K562 (cell line): ENCODE measurements around the gene IQCE. TPM values are rescaled to one million over a fixed set of nuclear protein-coding genes. Genes with fewer than 3 reads are reported as not detected.

ENCODE experiments used
- ATAC-seq: fragments of 200-7000 bp; cut with Tn5 transposase; 3 replicates; pipeline ENCODE4 v1.9.1; 2020; ENCODE audit warnings: moderate library complexity
- BruUV-seq: library from RNA; stranded (reverse); fragments of 400-500 nt; replicated peaks from 2 replicates; lab custom pipeline; 2021; lab: Mats Ljungman, UMichigan
- CTCF ChIA-PET: fragments of 300-600 bp; formaldehyde crosslinking; extraction: SDS; loops from one replicate; lab custom pipeline; 2021; ENCODE audit warnings: low intra/inter-chr PET ratio; lab: Yijun Ruan, JAX
- POLR2A ChIA-PET: fragments of 300-600, 350-650 bp; sonication (Branson Sonifier 250); formaldehyde crosslinking; extraction: SDS; loops from one replicate; lab custom pipeline; 2021; ENCODE audit warnings: antibody characterized with exemption, inconsistent platforms; lab: Yijun Ruan, JAX
- DNase-seq, 4 experiments: peaks; one replicate each; pipeline versions ENCODE4 v3.0.0 to v3.0.0-alpha.2; 2011 to 2018; ENCODE audit warnings: low spot score in 3 of 4, mixed read lengths in 3 of 4; ENCODE audit errors: extremely low read depth in 1 of 4
- FAIRE-seq: peaks from 2 replicates; lab custom pipeline; 2011; peaks lifted over from hg19 to GRCh38; lab: Jason Lieb, UNC
- H2AFZ ChIP-seq: 2 replicates; pipeline ENCODE4 v1.6.0; 2011; ENCODE audit warnings: low read depth, low read length, control low read depth, inconsistent platforms
- H3K27ac ChIP-seq: fragments of 200-600 bp; 3 replicates; pipeline ENCODE4 v1.8.0; 2011; ENCODE audit warnings: low read depth, mild to moderate bottlenecking, control low read depth, inconsistent platforms, low read length, moderate library complexity, mixed read lengths; ENCODE audit errors: extremely low read depth
- H3K27me3 ChIP-seq, 2 experiments: fragments of 300-600 bp in 1 of 2; 2 replicates in 1 of 2; 3 replicates in 1 of 2; pipeline versions ENCODE4 v1.6.0 to v1.8.0; 2011; ENCODE audit warnings: inconsistent platforms in 2 of 2, low read length in 2 of 2, mild to moderate bottlenecking in 1 of 2, mixed read lengths in 1 of 2, moderate library complexity in 1 of 2; ENCODE audit not compliant: control insufficient read depth in 2 of 2, insufficient read depth in 2 of 2
- H3K36me3 ChIP-seq: fragments of 300-600 bp; 3 replicates; pipeline ENCODE4 v1.8.0; 2011; ENCODE audit warnings: mild to moderate bottlenecking, low read length, inconsistent platforms; ENCODE audit not compliant: control insufficient read depth, insufficient read depth
- H3K4me1 ChIP-seq, 2 experiments: fragments of 200-600 bp in 1 of 2; replicated peaks in 1 of 2; 2 replicates in 1 of 2; 3 replicates in 1 of 2; pipeline versions ENCODE4 v1.5.1 to v1.8.0; 2011; ENCODE audit warnings: inconsistent platforms in 2 of 2, low read length in 2 of 2, mild to moderate bottlenecking in 1 of 2, mixed read lengths in 1 of 2, moderate library complexity in 1 of 2; ENCODE audit not compliant: control insufficient read depth in 2 of 2, insufficient read depth in 2 of 2
- H3K4me2 ChIP-seq: 2 replicates; pipeline ENCODE4 v1.6.1; 2011; ENCODE audit warnings: low read length, control low read depth, inconsistent platforms, mixed read lengths; ENCODE audit not compliant: insufficient read depth
- H3K4me3 ChIP-seq: fragments of 200-600 bp; sonication (generic), shearing (Covaris generic); 2 replicates; pipeline ENCODE4 v1.5.1; 2016; ENCODE audit warnings: control low read depth, inconsistent platforms
- H3K79me2 ChIP-seq: fragments of 200-600 bp; 3 replicates; pipeline ENCODE4 v1.8.0; 2011; ENCODE audit warnings: low read length, inconsistent platforms; ENCODE audit not compliant: control insufficient read depth, insufficient read depth
- H3K9ac ChIP-seq, 2 experiments: 2 replicates each; pipeline versions ENCODE4 v1.6.0 to v1.6.1; 2011; ENCODE audit warnings: low read depth in 2 of 2, low read length in 2 of 2, control low read depth in 1 of 2, inconsistent platforms in 1 of 2, mild to moderate bottlenecking in 1 of 2, mixed read lengths in 1 of 2; ENCODE audit not compliant: insufficient read depth in 1 of 2
- H3K9me1 ChIP-seq: one replicate; pipeline ENCODE4 v1.6.0; 2011; ENCODE audit warnings: inconsistent platforms, mild to moderate bottlenecking, low read length, moderate library complexity; ENCODE audit not compliant: control insufficient read depth, insufficient read depth
- H3K9me3 ChIP-seq: replicated peaks from 2 replicates; pipeline ENCODE4 v1.5.1; 2011; ENCODE audit warnings: low read depth, low read length, inconsistent platforms; ENCODE audit not compliant: control insufficient read depth, insufficient read depth
- H4K20me1 ChIP-seq: replicated peaks from 2 replicates; pipeline ENCODE4 v1.6.1; 2011; ENCODE audit warnings: low read length, inconsistent platforms, mixed read lengths; ENCODE audit not compliant: control insufficient read depth, insufficient read depth
- WGBS: fragments of 100-300 bp; shearing (Covaris generic); methylation state at CpG from one replicate; pipeline ENCODE4 v1.1.6; 2016; ENCODE audit warnings: low coverage, mixed read lengths; ENCODE audit not compliant: insufficient coverage; ENCODE audit errors: missing lambda C conversion rate; 5-methylcytosine and 5-hydroxymethylcytosine counted together
- in situ Hi-C: fragments of 300-500 bp; cut with MboI; formaldehyde crosslinking; loops from 4 replicates; pipeline ENCODE4 v1.15.0; 2018; ENCODE audit warnings: inconsistent platforms, mixed read lengths
- intact Hi-C: fragments of 100-400 bp; cut with micrococcal nuclease; formaldehyde crosslinking; loops from 2 replicates; pipeline ENCODE4 v1.14.2; 2022
- polyA plus RNA-seq, 8 experiments: library from polyadenylated mRNA; depleted of rRNA in 4 of 8; stranded (reverse) in 5 of 8; unstranded in 3 of 8; fragments of >200 nt; fragmentation: Nextera tagmentation in 2 of 8; fragmentation: Illumina TruSeq in 1 of 8; extraction: Ambion mirVana in 2 of 8; extraction: Trizol in 1 of 8; gene quantifications; 2 replicates each; pipeline versions ENCODE4 v1.2.1 to v1.2.3, GENCODE V29; 2011 to 2014; ENCODE audit warnings: inconsistent platforms in 1 of 8, missing spikeins in 1 of 8
- total RNA-seq, 7 experiments: library from RNA; depleted of rRNA in 6 of 7; stranded (reverse); fragments of >200 nt in 6 of 7; fragmentation: Illumina TruSeq in 2 of 7; extraction: Trizol in 2 of 7; gene quantifications; 2 replicates each; pipeline versions ENCODE4 v1.2.1 to v1.2.3, GENCODE V29; 2011 to 2021; ENCODE audit warnings: low replicate concordance in 1 of 7
- TF ChIP-seq, protein P1 (sequence below): IDR thresholded peaks from 2 replicates; pipeline ENCODE4 v1.6.1; 2011; ENCODE audit warnings: borderline replicate concordance, low read depth, mild to moderate bottlenecking, moderate library complexity, low read length; ENCODE audit not compliant: insufficient read depth, poor library complexity, severe bottlenecking
- TF ChIP-seq, protein P2 (sequence below): fragments of 250-450 bp; sonication (Bioruptor Pico); IDR thresholded peaks from 2 replicates; pipeline ENCODE4 v1.5.0; 2021

Gene IQCE
- total and polyA plus RNA-seq, 9 of the 15 experiments (the other 6 are each of a cell fraction or from before 2014, with no cell fraction given) = 0.18 to 8.5 (median 4.2) TPM

DNA sequence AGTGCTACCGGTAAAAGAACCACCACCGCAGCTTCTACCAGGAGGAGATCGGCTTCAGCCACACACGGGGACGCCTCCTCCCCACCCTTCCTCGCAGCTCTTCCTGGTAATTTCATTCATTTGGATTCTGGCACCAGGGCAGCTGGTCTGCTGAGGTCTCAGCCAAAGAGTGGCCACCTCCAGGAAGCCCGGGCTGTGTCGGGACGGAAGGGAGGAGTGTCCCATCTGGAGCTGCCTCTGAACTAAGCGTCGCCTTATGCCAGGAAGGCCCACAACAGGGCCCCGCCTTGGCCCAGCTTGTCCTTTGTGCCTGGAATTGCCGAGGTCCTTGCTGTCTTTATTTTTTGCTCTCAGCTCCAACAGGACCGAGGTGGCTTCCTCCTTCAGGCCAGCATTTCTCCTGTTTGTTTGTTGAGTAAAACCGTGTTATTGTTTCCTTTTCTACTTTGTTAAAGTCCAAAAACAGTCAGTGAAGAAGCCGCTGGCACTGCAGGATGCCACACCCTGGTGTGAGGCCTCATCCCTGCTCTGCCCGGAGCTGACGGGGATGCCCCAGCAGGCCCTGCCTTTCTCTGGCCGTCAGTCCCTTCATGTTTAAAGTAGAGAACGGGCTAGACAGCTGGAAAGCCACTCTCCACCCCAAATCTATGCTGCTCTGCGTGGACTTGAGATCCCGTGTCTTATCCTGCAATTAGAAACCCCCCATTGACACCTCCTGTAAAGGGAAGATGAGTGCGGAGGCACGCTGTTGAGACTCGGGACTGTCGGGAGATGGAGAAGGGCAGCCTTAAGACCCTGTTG, 48.5 kb downstream of the IQCE start:
- Histone ChIP-seq H3K9me3 (no peaks in the 10 kb centered on the region), H3K4me3 (no peak overlapping the region), H3K9ac (no peak overlapping the region), H4K20me1 (peaks cover 6% of the 10 kb centered on the region), H3K9me1 (no peaks in the 10 kb centered on the region), H3K4me1 (peaks cover 7 to 46% of the 10 kb centered on the region in 2 experiments; a peak in 4 of 5 replicates), H2AFZ (no peak overlapping the region), H3K79me2 (no peaks in the 10 kb centered on the region), H3K36me3 (no peaks in the 10 kb centered on the region), H3K27me3 (no peaks in the 10 kb centered on the region), H3K27ac (no peak overlapping the region), H3K4me2 (no peak overlapping the region)
- no peak for DNase-seq
- no peak for ATAC-seq
- in situ Hi-C loops (no loop called here), intact Hi-C loops (no loop called here)
- TF ChIP-seq, protein P1, sequence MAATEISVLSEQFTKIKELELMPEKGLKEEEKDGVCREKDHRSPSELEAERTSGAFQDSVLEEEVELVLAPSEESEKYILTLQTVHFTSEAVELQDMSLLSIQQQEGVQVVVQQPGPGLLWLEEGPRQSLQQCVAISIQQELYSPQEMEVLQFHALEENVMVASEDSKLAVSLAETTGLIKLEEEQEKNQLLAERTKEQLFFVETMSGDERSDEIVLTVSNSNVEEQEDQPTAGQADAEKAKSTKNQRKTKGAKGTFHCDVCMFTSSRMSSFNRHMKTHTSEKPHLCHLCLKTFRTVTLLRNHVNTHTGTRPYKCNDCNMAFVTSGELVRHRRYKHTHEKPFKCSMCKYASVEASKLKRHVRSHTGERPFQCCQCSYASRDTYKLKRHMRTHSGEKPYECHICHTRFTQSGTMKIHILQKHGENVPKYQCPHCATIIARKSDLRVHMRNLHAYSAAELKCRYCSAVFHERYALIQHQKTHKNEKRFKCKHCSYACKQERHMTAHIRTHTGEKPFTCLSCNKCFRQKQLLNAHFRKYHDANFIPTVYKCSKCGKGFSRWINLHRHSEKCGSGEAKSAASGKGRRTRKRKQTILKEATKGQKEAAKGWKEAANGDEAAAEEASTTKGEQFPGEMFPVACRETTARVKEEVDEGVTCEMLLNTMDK = no peak
- TF ChIP-seq, protein P2, sequence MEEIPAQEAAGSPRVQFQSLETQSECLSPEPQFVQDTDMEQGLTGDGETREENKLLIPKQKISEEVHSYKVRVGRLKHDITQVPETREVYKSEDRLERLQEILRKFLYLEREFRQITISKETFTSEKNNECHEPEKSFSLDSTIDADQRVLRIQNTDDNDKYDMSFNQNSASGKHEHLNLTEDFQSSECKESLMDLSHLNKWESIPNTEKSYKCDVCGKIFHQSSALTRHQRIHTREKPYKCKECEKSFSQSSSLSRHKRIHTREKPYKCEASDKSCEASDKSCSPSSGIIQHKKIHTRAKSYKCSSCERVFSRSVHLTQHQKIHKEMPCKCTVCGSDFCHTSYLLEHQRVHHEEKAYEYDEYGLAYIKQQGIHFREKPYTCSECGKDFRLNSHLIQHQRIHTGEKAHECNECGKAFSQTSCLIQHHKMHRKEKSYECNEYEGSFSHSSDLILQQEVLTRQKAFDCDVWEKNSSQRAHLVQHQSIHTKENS = no peak
- no peak for FAIRE-seq
- CTCF ChIA-PET = no interaction called here
- BruUV-seq = no TSS peak
- POLR2A ChIA-PET = interaction anchor here (1.4 kb wide), 1 partner anchor 13 kb away, joined by 3 read pairs; no protein-coding TSS in a partner anchor
- WGBS = 49% methylated on average over 26 of the region's 26 CpGs
